Astrocyte of the cerebellum (primary cell): ENCODE measurements around the gene INPP5A.

Experiments used
- DNase-seq: peaks from one replicate; pipeline ENCODE4 v3.0.0-alpha.2; 2011; ENCODE audit warnings: low read depth
- H3K4me3 ChIP-seq: 2 replicates; pipeline ENCODE4 v1.5.1; 2011; ENCODE audit warnings: mild to moderate bottlenecking, low read depth, low read length, moderate library complexity
- in situ Hi-C: cut with HindIII; loops from 2 replicates; pipeline ENCODE4 v1.10.0; 2017; ENCODE audit warnings: low sequenced_read_pairs
- TF ChIP-seq, protein P1 (sequence below): IDR thresholded peaks from 2 replicates; pipeline ENCODE4 v1.5.1; 2012; ENCODE audit warnings: low read length, low read depth, moderate library complexity, mild to moderate bottlenecking; ENCODE audit errors: missing control alignments

The INPP5A gene

DNA sequence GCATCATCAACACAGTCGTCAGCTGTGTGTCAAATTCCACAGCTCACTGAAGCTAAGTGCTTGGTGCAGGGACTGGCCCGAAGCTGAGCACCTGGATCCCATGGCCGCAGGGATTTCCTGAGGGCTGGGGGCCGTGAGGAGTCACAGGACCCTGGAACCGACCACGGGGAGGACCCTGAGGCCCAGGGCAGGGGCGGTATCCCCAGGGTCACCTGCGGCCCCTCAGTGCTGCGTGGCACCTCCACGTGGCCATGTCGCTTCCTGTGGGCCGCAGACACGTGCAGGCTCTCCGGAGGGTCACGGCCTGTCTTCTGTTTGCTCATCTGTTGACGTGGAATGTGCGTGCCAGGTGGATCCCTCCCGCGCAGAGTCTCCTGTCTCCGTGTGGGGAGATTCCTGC lies 194.9 kb downstream of the INPP5A start:
- H3K4me3 ChIP-seq: no peak overlapping the region
- TF ChIP-seq, protein P1, sequence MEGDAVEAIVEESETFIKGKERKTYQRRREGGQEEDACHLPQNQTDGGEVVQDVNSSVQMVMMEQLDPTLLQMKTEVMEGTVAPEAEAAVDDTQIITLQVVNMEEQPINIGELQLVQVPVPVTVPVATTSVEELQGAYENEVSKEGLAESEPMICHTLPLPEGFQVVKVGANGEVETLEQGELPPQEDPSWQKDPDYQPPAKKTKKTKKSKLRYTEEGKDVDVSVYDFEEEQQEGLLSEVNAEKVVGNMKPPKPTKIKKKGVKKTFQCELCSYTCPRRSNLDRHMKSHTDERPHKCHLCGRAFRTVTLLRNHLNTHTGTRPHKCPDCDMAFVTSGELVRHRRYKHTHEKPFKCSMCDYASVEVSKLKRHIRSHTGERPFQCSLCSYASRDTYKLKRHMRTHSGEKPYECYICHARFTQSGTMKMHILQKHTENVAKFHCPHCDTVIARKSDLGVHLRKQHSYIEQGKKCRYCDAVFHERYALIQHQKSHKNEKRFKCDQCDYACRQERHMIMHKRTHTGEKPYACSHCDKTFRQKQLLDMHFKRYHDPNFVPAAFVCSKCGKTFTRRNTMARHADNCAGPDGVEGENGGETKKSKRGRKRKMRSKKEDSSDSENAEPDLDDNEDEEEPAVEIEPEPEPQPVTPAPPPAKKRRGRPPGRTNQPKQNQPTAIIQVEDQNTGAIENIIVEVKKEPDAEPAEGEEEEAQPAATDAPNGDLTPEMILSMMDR: no peak
- DNase-seq: no peak
- in situ Hi-C loops: no loop called here

DNA sequence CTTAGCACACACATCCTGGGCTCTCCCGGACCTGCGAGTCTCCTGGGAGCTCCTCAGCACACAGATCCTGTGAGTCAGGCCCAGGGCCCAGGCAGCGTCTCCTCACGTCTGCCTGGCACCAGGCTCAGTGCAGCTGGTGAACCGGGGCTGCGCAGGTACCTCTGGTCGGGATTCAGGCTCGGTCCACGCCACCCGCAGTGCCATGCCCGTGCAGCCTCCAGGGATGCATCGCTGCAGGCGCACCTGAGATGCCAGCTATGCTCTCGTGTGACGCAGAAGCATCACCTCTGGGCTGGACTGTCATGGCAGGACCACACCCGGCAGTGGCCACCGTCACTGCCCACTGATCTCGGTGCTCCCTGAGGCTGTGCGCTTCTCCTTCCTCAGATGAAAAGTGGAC lies 196.3 kb downstream of the INPP5A start:
- TF ChIP-seq, protein P1: no peak
- in situ Hi-C loops: no loop called here
- no peak for DNase-seq
- H3K4me3 ChIP-seq: no peak overlapping the region

DNA sequence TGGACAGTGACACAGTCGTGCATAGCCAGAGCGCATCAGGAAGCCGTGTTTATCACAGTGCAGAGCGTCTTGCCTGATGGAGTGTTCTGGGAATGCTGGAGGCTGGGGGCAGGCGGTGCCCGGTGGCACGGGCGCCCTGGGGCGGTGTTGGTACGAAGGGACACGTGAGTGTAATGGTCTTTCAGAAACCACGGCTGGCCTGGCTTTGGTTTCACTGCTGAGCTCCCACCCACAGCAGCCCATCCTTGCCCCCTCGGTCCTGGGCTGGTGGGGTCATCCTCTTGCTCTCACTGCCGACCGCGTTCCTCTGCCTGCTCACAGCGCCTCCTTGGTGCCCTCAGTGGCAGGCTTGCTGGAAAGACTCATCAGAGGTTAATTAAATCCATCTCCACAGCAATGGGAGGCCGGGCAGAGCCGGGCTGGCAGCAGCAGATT lies 197.8 kb downstream of the INPP5A start:
- TF ChIP-seq, protein P1: no peak
- in situ Hi-C loops: no loop called here
- DNase-seq: no peak
- no peak overlapping the region for H3K4me3 ChIP-seq

DNA sequence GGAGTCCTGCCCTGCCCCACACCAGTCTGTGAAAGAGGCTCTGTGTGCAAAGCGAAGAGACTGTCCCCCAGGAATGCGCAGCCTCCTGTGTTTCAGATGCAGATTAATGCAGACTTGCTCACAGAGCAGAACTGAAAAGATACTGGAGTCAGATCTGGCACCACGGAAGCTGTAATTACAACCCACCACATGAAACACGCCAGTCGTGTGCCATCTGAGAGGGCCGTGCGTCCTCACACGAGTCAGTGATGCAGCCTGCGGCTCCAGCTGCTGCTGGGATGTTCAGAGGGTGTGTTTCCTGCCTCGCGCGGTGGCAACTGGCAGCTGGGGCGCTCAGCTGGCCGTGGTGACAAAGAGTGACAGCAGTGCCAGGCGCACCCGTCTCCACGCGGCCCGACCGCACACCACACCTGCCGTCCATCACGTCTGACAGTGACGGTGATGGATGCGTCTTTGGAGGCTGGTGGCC lies 198.4 kb downstream of the INPP5A start:
- TF ChIP-seq, protein P1: no peak
- in situ Hi-C loops: no loop called here

DNA sequence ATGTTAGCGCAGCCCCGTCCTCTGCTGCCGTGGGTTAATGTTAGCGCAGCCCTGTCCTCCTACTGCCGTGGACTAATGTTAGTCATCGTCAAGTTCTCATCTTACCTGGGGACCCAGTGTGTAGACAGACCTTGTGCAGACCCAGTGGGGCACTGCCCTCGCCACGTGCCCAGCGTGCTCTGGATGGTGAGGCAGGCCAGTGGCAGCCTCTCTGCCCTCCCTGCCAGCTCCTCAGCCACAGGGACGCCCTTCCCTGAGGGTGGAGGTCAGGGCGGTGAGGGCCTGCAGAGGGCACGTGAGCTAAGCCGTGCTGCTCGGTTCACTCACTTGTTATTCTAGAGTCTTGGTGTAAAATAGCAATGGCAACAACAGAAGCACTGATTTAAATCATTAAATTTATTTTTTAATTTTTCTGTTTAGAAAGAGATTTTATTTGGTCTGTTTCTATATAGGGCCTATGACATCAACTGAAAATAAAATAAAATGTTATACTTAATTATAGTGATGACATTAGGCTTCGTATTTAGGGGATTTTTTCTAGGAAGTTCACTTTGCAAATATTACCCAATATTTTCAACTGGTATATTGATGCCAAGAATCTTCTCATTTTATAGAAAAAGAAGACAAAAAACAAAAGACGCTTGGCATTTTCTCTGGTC lies 199.9 kb downstream of the INPP5A start:
- H3K4me3 ChIP-seq: no peak overlapping the region
- no peak for DNase-seq
- in situ Hi-C loops: no loop called here
- TF ChIP-seq, protein P1: no peak

More for the DNA sequence above, 198.4 kb downstream of the INPP5A start:
- no peak for DNase-seq
- no peak overlapping the region for H3K4me3 ChIP-seq

DNA sequence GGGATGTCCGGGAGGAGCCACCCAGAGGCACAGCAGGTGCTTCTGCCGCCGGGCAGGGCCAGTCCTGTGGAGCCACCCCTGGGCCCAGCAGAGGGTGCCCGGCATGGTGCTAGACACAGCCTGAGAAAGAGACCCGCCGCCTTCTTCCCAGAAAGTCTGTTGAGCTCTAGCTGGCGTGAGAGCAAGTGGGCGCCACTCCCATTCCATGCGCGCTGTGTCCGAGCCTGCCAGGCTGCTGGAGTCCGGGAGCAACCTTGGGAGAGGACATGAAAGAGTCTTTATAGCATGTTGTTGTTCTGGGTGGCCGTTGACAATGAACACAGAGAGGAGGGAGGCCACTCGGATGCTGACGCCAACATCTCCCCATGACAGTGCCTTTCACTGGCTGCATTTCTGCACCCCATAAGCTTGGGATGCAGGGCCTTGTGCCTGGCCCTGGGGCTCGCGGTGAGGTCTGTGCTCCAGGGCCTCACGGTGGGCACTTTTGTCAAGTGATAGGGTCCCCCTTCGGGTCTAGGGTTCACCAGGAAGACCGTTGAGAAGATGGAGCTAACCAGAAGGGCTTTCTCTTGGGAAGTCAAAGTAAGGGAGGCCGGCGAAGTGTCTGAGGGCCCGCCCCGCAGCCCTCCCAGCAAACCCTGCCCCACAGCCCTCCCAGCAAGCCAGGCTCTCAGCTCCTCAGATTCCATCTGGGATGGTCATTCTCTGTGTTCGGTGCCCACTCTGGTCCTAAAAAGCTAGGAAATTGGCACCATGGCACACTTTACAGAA lies 201.1 kb downstream of the INPP5A start:
- no peak overlapping the region for H3K4me3 ChIP-seq
- DNase-seq: no peak
- in situ Hi-C loops: no loop called here
- TF ChIP-seq, protein P1: no peak
